ENCODE data around the gene ANKRD44. TPM values are rescaled to one million over a fixed set of nuclear protein-coding genes. Genes with fewer than 3 reads are reported as not detected.

Gene ANKRD44
- total RNA-seq, 4 donors from 2014 or later: 1.8 to 6.3 (median 3.0) TPM

- Histone ChIP-seq H3K4me1 (peaks cover 21 to 32% of the 10 kb centered on the region in 2 donors), H3K27ac (no peak overlapping the region), H3K9me3 (no peaks in the 10 kb centered on the region), H3K36me3 (no peaks in the 10 kb centered on the region), H3K4me3 (no peak overlapping the region), H3K27me3 (no peaks in the 10 kb centered on the region)
- no peak for TF ChIP-seq POLR2A (IDR thresholded peaks at IDR 0.05)
- no peak for TF ChIP-seq CTCF (IDR thresholded peaks at IDR 0.05 in 4 of 5, conservative IDR thresholded peaks at IDR 0.05 in 1 of 5)
- no peak for DNase-seq
- in situ Hi-C loops (cut with MboI; ENCODE audit: low sequenced_read_pairs in 4 of 4): loop anchor here in 1 of 4 donors (10.0 kb wide), 1 partner anchor 203 kb away; no protein-coding TSS in a partner anchor
- intact Hi-C loops (cut with DNase I; ENCODE audit: low total_unique reads): loop anchor here (10.0 kb wide), 1 partner anchor 1527 kb away; the partner anchor contains the start of gene SLC39A10
- no peak for ATAC-seq
These were observed 129.1 kb downstream of the ANKRD44 start for GRCh38 chr2:197181491-197181890.

- Histone ChIP-seq H3K4me3 (no peak overlapping the region), H3K4me1 (peaks cover 20 to 27% of the 10 kb centered on the region in 2 donors), H3K27me3 (no peaks in the 10 kb centered on the region), H3K9me3 (no peaks in the 10 kb centered on the region), H3K36me3 (no peaks in the 10 kb centered on the region), H3K27ac (no peak overlapping the region)
- in situ Hi-C loops (cut with MboI; ENCODE audit: low sequenced_read_pairs in 4 of 4) (loop anchor here in 2 of 4 donors (10.0 kb wide), 2 partner anchors 65 to 205 kb away; no protein-coding TSS in a partner anchor), intact Hi-C loops (cut with DNase I; ENCODE audit: low total_unique reads) (loop anchor here (10.0 kb wide), 1 partner anchor 1525 kb away; the partner anchor contains the start of gene SLC39A10)
- DNase-seq (peak in 1 of 2 donors; percentile 19), ATAC-seq (no peak)
- TF ChIP-seq CTCF (IDR thresholded peaks at IDR 0.05 in 4 of 5, conservative IDR thresholded peaks at IDR 0.05 in 1 of 5) (no peak), POLR2A (IDR thresholded peaks at IDR 0.05) (no peak)
These were observed 130.7 kb downstream of the ANKRD44 start for GRCh38 chr2:197179744-197180498.

- TF ChIP-seq POLR2A (IDR thresholded peaks at IDR 0.05) (no peak), CTCF (IDR thresholded peaks at IDR 0.05 in 4 of 5, conservative IDR thresholded peaks at IDR 0.05 in 1 of 5) (no peak)
- intact Hi-C loops (cut with DNase I; ENCODE audit: low total_unique reads): no loop called here
- in situ Hi-C loops (cut with MboI; ENCODE audit: low sequenced_read_pairs in 4 of 4): loop anchor here in 1 of 4 donors (10.0 kb wide), 1 partner anchor 62 kb away; no protein-coding TSS in a partner anchor
These were observed 134.1 kb downstream of the ANKRD44 start for GRCh38 chr2:197176522-197176921.

GRCh38 chr2:197174539-197175094 lies 136.0 kb downstream of the ANKRD44 start:
- Histone ChIP-seq H3K27me3 (no peaks in the 10 kb centered on the region), H3K36me3 (no peaks in the 10 kb centered on the region), H3K4me3 (no peak overlapping the region), H3K27ac (no peak overlapping the region), H3K9me3 (no peaks in the 10 kb centered on the region), H3K4me1 (peaks cover 7 to 8% of the 10 kb centered on the region in 2 donors)
- in situ Hi-C loops (cut with MboI; ENCODE audit: low sequenced_read_pairs in 4 of 4) (loop anchor here in 1 of 4 donors (10.0 kb wide), 1 partner anchor 60 kb away; no protein-coding TSS in a partner anchor), intact Hi-C loops (cut with DNase I; ENCODE audit: low total_unique reads) (no loop called here)
- peak; percentile 50 to 93 for ATAC-seq
- no peak for TF ChIP-seq CTCF (IDR thresholded peaks at IDR 0.05 in 4 of 5, conservative IDR thresholded peaks at IDR 0.05 in 1 of 5)
- TF ChIP-seq POLR2A (IDR thresholded peaks at IDR 0.05): no peak
- DNase-seq: peak in 1 of 2 donors; percentile 61

More at GRCh38 chr2:197176522-197176921, 134.1 kb downstream of the ANKRD44 start:
- DNase-seq (no peak), ATAC-seq (peak in 1 of 2 donors; percentile 50)
- Histone ChIP-seq H3K27ac (no peak overlapping the region), H3K36me3 (no peaks in the 10 kb centered on the region), H3K27me3 (no peaks in the 10 kb centered on the region), H3K4me3 (no peak overlapping the region), H3K9me3 (no peaks in the 10 kb centered on the region), H3K4me1 (peaks cover 7 to 17% of the 10 kb centered on the region in 2 donors)

All from gastrocnemius medialis (tissue), 4 donors.